ENCODE results near the gene TRIO. TPM values are rescaled to one million over a fixed set of nuclear protein-coding genes. Genes with fewer than 3 reads are reported as not detected.
A peak's percentile ranks its signal among the peaks of the same experiment; 100 is the strongest.
"Not testable (repeated sequence)": the region's sequence is repeated elsewhere in the genome, so short reads cannot be mapped to it uniquely, and the experiment has no call there.

Gene TRIO
- 1 to 10 TPM; 6.8 to 8.3 TPM for total RNA-seq
- polyA plus RNA-seq, result 1 to 10 TPM in 1 of 3 donors, under 1 TPM in 1, not detected in 1; 0.69 to 1.2 TPM
- total RNA-seq, result 3.7 to 20.5 (median 8.7) reads per million in 6 experiments

DNA sequence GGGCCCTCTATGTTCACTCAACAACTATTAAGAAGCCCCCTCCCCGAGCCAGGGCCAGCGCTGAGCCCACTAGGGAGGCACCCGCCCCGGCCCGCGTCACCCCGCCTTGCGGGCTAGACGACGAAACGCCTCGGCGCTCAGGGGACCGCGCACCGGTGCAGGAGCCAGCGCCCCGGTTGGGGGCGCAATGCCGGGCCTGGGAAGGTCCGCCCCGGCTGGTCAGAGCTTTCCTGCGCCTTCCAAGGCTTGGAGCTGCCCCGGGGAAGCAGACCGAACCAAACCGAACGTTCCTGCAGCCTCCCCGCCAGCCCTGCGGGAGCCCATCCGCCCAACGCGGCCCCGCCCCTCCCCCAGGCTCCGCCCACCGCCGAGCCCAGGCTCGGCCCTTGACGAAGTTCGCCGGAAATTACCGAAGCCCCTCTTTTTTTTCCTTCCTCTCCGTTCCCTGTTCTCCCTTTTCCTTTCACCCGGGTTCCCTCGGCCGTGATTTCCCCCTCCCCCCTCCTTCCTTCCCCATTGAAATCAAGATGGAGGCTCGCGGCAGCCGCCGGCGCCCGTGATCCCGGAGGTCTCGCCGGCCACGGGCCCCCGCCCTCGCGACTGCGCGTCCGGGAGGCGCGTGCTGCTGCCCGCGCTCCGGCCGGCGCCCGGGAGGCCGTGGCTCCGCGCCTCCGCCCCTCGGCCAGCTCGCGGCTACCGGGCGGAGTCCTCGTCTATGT is at the start of gene TRIO:
TSS of gene TRIO (plus strand) at position 516 of the 719 bp plus-strand sequence. CDS start 384 bp downstream, outside the sequence.
- H3K4me3 Mint-ChIP-seq, result peak within 1 kb of the TSS; percentile 78 to 93 (median 84)
- H3K36me3 Mint-ChIP-seq, result no peaks in the 10 kb centered on the region

DNA sequence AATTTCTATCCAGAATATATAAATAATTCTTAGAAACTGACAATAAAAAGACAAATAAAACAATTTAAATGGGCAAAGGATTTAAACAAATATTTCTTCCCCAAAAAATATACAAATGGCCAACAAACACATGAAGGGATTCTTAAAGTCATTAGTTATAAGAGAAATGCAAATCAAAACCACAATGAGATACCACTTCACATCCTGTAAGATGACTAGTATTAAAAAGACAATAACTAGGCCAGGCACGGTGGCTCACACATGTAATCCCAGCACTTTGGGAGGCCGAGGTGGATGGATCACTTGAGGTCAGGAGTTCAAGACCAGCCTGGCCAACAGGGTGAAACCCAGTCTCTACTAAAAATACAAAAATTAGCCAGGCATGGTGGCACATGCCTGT is 45.8 kb upstream of the TRIO start:
- POLR2A ChIA-PET, H3K4me1 Mint-ChIP-seq, H3K4me3 Mint-ChIP-seq, H3K36me3 Mint-ChIP-seq, DNase-seq, ATAC-seq, H3K27ac Mint-ChIP-seq: not testable (repeated sequence)
- Mint-ChIP-seq H3K9me3 (peaks cover 0 to 14% (median 3%) of the 10 kb centered on the region in 9 donors), H3K27me3 (peaks cover under 1 to 20% (median 9%) of the 10 kb centered on the region in 5 donors)

More for the DNA sequence above, at the start of gene TRIO:
- DNase-seq (peak; percentile 55 to 87 (median 77)), ATAC-seq (peak; percentile 64 to 74)
- POLR2A ChIA-PET, result no interaction called here
- Mint-ChIP-seq H3K4me1 (peaks cover 9 to 18% (median 15%) of the 10 kb centered on the region in 4 donors), H3K27ac (peak within 1 kb of the TSS in 5 of 10 donors; percentile 13 to 76 (median 63)), H3K27me3 (peaks cover 20 to 38% (median 26%) of the 10 kb centered on the region in 5 donors), H3K9me3 (no peaks in the 10 kb centered on the region)

DNA sequence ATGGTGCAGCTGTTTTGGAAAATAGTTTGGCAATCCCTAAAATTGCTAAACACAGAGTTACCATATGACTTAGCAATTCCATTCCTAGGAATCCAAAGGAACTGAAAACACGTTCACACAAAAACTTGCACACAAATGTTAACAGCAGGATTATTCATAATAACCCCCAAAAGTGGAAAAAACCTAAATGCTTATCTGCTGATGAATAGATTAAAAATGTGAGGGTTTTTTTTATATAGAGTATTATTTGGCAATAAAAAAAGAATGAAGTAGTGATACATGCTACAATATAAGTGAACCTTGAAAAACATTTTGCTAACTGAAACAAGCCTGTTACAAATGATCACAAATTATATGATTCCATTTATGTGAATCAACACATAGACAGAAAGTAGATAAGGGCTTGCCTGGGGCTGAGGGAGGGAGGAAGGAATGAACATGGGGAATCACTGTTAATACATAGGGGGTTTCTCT is 45.1 kb upstream of the TRIO start:
- Mint-ChIP-seq H3K27ac (no peak overlapping the region), H3K4me3 (no peak overlapping the region), H3K9me3 (peaks cover 0 to 20% (median 9%) of the 10 kb centered on the region in 9 donors), H3K27me3 (peaks cover 5 to 19% (median 7%) of the 10 kb centered on the region in 5 donors), H3K36me3 (peaks cover 0 to 6% (median 0%) of the 10 kb centered on the region in 3 donors), H3K4me1 (no peaks in the 10 kb centered on the region)
- ATAC-seq (no peak), DNase-seq (no peak)
- POLR2A ChIA-PET, result no interaction called here

DNA sequence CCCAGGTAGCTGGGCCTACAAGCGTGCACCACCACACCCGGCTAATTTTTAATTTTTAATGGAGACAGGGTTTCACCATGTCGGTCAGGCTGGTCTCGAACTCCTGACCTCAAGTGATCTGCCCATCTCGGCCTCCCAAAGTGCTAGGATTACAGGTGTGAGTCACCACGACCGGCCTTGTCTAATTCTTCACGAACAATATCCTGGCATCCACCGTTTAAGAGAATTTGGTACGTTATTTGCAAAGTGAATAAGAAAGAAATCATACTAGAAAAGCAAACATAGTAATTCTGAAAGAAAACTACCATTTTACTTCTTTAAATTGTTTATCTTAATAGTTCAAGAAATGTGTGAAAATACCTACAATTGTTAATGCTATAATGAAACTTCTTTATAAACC is 42.9 kb upstream of the TRIO start:
- H3K4me1 Mint-ChIP-seq, result no peaks in the 10 kb centered on the region
- no peak for DNase-seq
- ATAC-seq, result no peak
- peaks cover 0 to 26% (median 11%) of the 10 kb centered on the region in 9 donors for H3K9me3 Mint-ChIP-seq
- peaks cover 0 to 12% (median 2%) of the 10 kb centered on the region in 3 donors for H3K36me3 Mint-ChIP-seq
- no peak overlapping the region for H3K4me3 Mint-ChIP-seq
- peaks cover 1 to 14% (median 11%) of the 10 kb centered on the region in 5 donors for H3K27me3 Mint-ChIP-seq
- H3K27ac Mint-ChIP-seq, result no peak overlapping the region
- POLR2A ChIA-PET, result no interaction called here

DNA sequence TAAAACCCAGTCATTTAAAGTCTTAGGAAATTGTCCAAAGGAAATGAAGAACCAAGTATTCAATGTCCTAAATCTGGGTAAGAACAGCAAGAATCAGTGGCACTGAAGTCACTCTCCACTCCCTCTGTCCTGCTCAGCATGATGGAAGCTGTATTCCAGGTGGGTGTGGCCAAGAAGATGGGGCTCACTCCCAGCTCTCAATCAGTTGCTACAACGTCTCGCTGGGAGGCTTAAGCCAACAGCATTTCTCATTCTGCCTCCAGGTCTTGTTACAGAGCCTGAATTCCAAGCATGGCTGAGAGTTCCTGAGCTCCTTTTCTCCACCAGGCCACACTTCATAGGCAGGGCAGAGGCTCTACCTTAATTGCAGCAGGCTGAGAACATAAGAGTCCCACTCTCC is 41.2 kb upstream of the TRIO start:
- Mint-ChIP-seq H3K27ac (no peak overlapping the region), H3K4me1 (peaks cover 0 to 12% (median 0%) of the 10 kb centered on the region in 4 donors), H3K27me3 (peaks cover 2 to 27% (median 13%) of the 10 kb centered on the region in 5 donors), H3K9me3 (peaks cover 0 to 22% (median 11%) of the 10 kb centered on the region in 9 donors), H3K36me3 (peaks cover 0 to 12% (median 2%) of the 10 kb centered on the region in 3 donors), H3K4me3 (no peak overlapping the region)
- DNase-seq (no peak), ATAC-seq (no peak)
- POLR2A ChIA-PET, result interaction anchor here (0.6 kb wide), 1 partner anchor 474 kb away, joined by 3 read pairs; no protein-coding TSS in a partner anchor

DNA sequence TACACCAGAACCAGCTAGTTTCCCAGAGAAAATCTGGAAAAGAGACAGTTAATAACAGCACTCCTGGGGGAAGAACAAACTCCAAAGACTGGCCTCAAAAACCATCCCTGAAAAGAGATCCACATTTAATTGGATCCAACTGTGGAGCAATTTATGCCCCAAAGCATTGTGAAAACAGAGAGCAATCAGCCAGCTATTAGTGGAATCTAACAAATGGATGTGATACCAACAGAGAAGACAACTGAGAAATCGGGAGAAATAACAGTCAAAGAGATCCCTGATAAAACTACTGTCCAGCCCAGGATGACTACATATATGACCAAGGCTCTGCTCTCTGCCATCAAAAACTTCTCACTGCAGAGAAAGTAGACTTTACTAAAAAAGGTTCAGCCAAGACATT is 40.5 kb upstream of the TRIO start:
- no peak overlapping the region for H3K4me3 Mint-ChIP-seq
- H3K27me3 Mint-ChIP-seq, result peaks cover 3 to 35% (median 14%) of the 10 kb centered on the region in 5 donors
- peaks cover 0 to 18% (median 11%) of the 10 kb centered on the region in 9 donors for H3K9me3 Mint-ChIP-seq
- H3K4me1 Mint-ChIP-seq, result peaks cover 0 to 19% (median 0%) of the 10 kb centered on the region in 4 donors
- no peak overlapping the region for H3K27ac Mint-ChIP-seq
- DNase-seq (no peak), ATAC-seq (no peak)
- H3K36me3 Mint-ChIP-seq, result peaks cover 0 to 12% (median 2%) of the 10 kb centered on the region in 3 donors
- POLR2A ChIA-PET, result interaction anchor here (0.6 kb wide), 1 partner anchor 473 kb away, joined by 3 read pairs; no protein-coding TSS in a partner anchor

DNA sequence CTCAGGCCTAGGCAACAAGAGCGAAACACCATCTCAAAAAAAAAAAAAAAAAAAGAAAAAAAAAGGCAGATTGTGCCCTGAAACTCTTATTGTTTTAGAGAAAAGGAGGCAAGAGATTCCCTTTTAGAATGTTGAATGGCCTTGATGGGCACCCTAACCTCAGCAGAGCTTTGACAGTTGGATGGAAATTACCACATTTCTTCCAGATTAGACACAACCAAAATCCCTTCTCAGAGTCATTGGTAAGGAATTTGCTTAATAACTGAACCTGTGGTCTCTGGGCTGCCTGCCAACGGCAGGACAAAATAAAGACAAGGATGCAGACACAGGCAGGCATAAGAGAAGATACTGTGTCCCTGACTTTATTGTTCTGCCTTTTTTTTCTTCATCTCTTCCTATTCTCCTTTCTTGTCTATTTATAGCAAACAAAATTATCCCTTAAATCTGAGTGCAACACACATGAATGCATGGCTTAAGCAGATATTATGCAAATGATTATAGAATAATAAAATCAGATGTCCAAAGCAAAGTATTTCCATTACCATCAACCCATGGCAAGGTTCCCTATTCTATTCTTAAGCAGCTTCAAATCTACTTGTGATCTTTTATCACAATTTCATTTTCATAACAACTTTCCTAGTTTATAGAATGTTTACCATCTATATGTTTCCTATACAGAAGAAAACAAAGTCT is 37.3 kb upstream of the TRIO start:
- DNase-seq (no peak), ATAC-seq (no peak)
- Mint-ChIP-seq H3K4me1 (peaks cover 4 to 30% (median 8%) of the 10 kb centered on the region in 4 donors), H3K4me3 (no peak overlapping the region), H3K27ac (no peak overlapping the region), H3K36me3 (peaks cover 0 to 12% (median 2%) of the 10 kb centered on the region in 3 donors), H3K9me3 (peaks cover 0 to 18% (median 10%) of the 10 kb centered on the region in 9 donors), H3K27me3 (peaks cover 3 to 47% (median 16%) of the 10 kb centered on the region in 5 donors)
- POLR2A ChIA-PET, result no interaction called here

DNA sequence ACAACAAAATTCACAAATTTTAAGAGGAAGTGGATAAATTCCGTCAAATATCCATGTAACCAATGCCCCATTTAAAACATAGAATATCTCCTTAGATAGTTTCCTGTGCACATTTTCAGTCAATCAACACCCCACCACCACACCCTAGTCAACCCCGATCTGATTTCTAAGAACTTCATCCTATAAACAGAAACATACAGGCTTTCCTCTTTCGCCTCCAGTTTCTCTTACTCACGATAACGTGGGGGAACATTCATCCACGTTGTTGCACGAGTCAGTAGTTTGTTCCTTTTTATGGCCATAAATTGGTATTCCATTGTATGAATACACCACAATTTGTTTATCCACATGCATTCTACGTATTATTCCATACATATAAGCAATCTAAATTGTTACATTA is 35.6 kb upstream of the TRIO start:
- DNase-seq (no peak), ATAC-seq (no peak)
- no peak overlapping the region for H3K4me3 Mint-ChIP-seq
- H3K4me1 Mint-ChIP-seq, result peaks cover 4 to 30% (median 8%) of the 10 kb centered on the region in 4 donors
- H3K27me3 Mint-ChIP-seq, result peaks cover 5 to 45% (median 16%) of the 10 kb centered on the region in 5 donors
- peaks cover 0 to 11% (median 2%) of the 10 kb centered on the region in 3 donors for H3K36me3 Mint-ChIP-seq
- peaks cover 0 to 13% (median 9%) of the 10 kb centered on the region in 9 donors for H3K9me3 Mint-ChIP-seq
- no peak overlapping the region for H3K27ac Mint-ChIP-seq
- POLR2A ChIA-PET, result no interaction called here

DNA sequence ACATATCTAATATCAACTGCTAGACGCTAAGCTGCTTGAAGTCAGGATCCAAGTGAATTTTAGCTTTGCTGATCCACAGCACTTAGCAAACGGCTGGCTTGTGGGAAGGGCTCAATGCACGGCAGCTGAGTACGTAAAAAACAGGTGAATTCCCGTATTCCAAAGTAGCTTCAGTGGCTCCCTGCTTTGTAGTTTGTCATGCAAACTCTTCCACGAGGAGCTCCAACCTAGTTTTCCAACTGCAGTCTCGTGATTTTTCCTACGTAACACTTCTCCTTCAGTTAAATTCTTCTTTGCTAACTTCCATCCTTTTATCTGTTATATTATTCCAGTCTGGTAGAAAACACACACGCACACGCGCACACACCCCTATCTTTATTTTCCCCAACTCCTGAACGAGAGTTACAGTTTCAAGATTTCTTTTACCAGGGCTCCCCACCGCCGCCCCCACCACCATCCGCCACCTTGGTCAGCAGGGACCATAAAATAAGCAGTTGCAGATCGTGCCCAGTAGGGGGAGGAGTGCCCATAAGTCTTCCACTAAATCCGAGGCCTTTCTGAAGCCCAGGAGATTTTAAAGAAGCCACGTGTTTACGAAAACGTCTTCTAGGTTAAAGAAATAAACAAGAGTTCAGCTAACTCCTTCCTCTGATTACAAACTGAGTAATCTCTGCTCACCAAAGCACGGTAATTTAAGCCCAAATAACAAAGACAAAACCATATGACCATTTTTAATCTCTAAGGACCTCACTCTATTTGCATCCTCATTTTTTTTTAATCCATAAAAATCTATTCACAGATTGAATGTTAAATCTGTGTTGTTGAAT is 34.8 kb upstream of the TRIO start:
- Mint-ChIP-seq H3K27ac (no peak overlapping the region), H3K36me3 (peaks cover 0 to 2% (median under 1%) of the 10 kb centered on the region in 3 donors), H3K27me3 (peaks cover 5 to 37% (median 11%) of the 10 kb centered on the region in 5 donors), H3K4me3 (peak overlapping the region in 3 of 10 donors; percentile 9 to 29 (median 12)), H3K4me1 (peaks cover 4 to 30% (median 8%) of the 10 kb centered on the region in 4 donors), H3K9me3 (peaks cover 0 to 5% (median under 1%) of the 10 kb centered on the region in 9 donors)
- ATAC-seq (peak; percentile 58 to 67), DNase-seq (peak in 7 of 10 donors; percentile 12 to 45 (median 20))
- POLR2A ChIA-PET, result no interaction called here

DNA sequence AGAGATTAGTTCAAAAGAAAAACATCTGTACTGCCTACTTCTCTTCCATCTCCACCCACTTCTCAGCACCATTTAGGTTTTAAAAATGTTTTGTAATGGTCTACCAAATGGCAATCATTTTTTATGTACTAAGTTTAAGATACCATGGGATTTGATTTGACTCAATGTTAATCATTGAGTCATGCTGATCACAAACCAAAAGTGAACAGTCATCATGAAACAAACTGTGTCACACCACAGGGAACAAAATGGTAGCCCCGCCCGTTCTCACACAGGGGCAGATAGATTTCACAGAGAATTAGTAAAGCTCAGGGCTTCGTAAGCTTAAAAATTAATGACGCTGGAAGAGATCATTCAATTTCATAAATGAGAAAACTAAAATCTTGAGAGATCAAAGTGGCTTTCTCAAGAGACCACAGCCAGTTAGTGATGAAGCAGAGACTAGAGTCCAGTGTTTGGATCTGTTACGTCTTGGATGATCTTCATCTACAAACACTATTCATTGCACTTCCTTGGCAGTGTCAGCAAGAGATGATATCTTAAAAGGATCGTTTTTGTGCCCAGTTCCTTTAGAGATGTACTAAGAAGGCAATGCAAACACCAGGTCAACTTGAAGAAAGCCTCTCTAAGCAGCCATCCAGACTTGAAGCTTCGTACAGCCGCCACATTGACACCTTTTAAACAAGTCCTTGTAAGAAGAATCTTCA is 33.9 kb upstream of the TRIO start:
- Mint-ChIP-seq H3K9me3 (no peaks in the 10 kb centered on the region), H3K27me3 (peaks cover 5 to 34% (median 7%) of the 10 kb centered on the region in 5 donors), H3K36me3 (no peaks in the 10 kb centered on the region), H3K27ac (peak overlapping the region in 1 of 10 donors; percentile 17), H3K4me3 (no peak overlapping the region), H3K4me1 (peaks cover 4 to 30% (median 8%) of the 10 kb centered on the region in 4 donors)
- POLR2A ChIA-PET, result no interaction called here
- ATAC-seq (no peak), DNase-seq (no peak)

DNA sequence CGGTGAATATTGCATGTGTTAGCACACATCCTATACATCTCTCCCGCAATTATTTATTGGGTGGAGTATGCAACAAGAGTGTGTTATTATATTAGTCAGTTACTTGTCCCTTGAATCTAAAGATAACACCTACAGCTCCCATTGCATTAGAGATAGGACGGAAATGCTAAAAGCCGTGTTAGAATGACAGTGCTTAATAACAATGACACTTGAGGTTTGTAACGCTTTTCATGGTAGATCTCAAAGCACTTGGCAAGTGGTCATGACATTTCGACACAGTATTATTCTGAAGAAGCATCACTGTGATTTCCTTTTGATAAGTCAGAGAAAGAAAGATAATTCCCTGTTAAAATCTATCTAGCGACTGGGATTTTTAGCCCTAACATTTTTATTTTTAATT is 33.4 kb upstream of the TRIO start:
- POLR2A ChIA-PET, result no interaction called here
- peaks cover 5 to 39% (median 11%) of the 10 kb centered on the region in 5 donors for H3K27me3 Mint-ChIP-seq
- H3K36me3 Mint-ChIP-seq, result no peaks in the 10 kb centered on the region
- H3K4me1 Mint-ChIP-seq, result peaks cover 4 to 30% (median 8%) of the 10 kb centered on the region in 4 donors
- H3K4me3 Mint-ChIP-seq, result no peak overlapping the region
- DNase-seq (no peak), ATAC-seq (no peak)
- no peak overlapping the region for H3K27ac Mint-ChIP-seq
- H3K9me3 Mint-ChIP-seq, result no peaks in the 10 kb centered on the region
